Spinal cord (tissue), 10 donors: ENCODE measurements around the gene BTBD9. TPM values are rescaled to one million over a fixed set of nuclear protein-coding genes. Genes with fewer than 3 reads are reported as not detected.
A peak's percentile ranks its signal among the peaks of the same experiment; 100 is the strongest.

Experiments
- DNase-seq, 6 donors: peaks; one replicate each; pipeline versions ENCODE4 v3.0.0 to v3.0.0-alpha.2; 2013 to 2015; ENCODE audit warnings: low spot score in 6 of 6, low read depth in 4 of 6
- H3K27ac ChIP-seq: one replicate; pipeline ENCODE4 v1.5.1; 2013; ENCODE audit warnings: low read depth, low read length, control low read depth
- H3K27me3 ChIP-seq: one replicate; pipeline ENCODE4 v1.6.1; 2013; ENCODE audit warnings: low read length; ENCODE audit not compliant: control insufficient read depth, insufficient read depth
- H3K36me3 ChIP-seq: one replicate; pipeline ENCODE4 v1.6.1; 2013; ENCODE audit warnings: low read length; ENCODE audit not compliant: control insufficient read depth, insufficient read depth
- H3K4me1 ChIP-seq: one replicate; pipeline ENCODE4 v1.6.1; 2013; ENCODE audit warnings: low read length; ENCODE audit not compliant: control insufficient read depth, insufficient read depth
- H3K4me3 ChIP-seq: one replicate; pipeline ENCODE4 v1.5.1; 2013; ENCODE audit warnings: low read depth, low read length, control low read depth
- H3K9me3 ChIP-seq: one replicate; pipeline ENCODE4 v1.6.1; 2013; ENCODE audit warnings: low read length; ENCODE audit not compliant: control insufficient read depth, insufficient read depth
- WGBS: methylation state at CpG from one replicate; pipeline ENCODE4 v1.1.5; 2013; ENCODE audit warnings: missing lambda C conversion rate; ENCODE audit not compliant: insufficient coverage; 5-methylcytosine and 5-hydroxymethylcytosine counted together
- polyA plus RNA-seq, 2 donors: library from polyadenylated mRNA; unstranded; fragments of 120-200 nt; gene quantifications; one replicate each; pipeline ENCODE4 v1.2.1, GENCODE V29; 2013; ENCODE audit not compliant: insufficient read length in 2 of 2
- total RNA-seq, 2 donors: library from RNA; depleted of rRNA in 1 of 2; stranded (reverse); fragments of 120-200 nt in 1 of 2; fragments of >200 nt in 1 of 2; gene quantifications; one replicate each; pipeline versions ENCODE4 v1.2.3 to v1.2.4, GENCODE V29; 2013 to 2014
- donor health status: healthy.

BTBD9 gene
- total and polyA plus RNA-seq, 4 donors, result 14.6 to 38.6 (median 16.9) TPM

- no peak for DNase-seq
- Histone ChIP-seq H3K4me1 (peaks cover 46% of the 10 kb centered on the region), H3K27me3 (no peaks in the 10 kb centered on the region), H3K36me3 (no peaks in the 10 kb centered on the region), H3K27ac (peak overlapping the region; percentile 62), H3K4me3 (no peak overlapping the region), H3K9me3 (no peaks in the 10 kb centered on the region)
- WGBS, result no CpG with 5 or more reads among the region's 2 CpGs
Measured at GRCh38 chr6:38213251-38213658, 426.5 kb downstream of the BTBD9 start.

- Histone ChIP-seq H3K4me3 (no peak overlapping the region), H3K4me1 (peaks cover 50% of the 10 kb centered on the region), H3K27ac (peak overlapping the region; percentile 62), H3K36me3 (no peaks in the 10 kb centered on the region), H3K9me3 (no peaks in the 10 kb centered on the region), H3K27me3 (no peaks in the 10 kb centered on the region)
- DNase-seq, result peak in 2 of 6 donors; percentile 55 to 70
- 18% methylated on average over 2 of the region's 5 CpGs for WGBS
Measured at GRCh38 chr6:38212579-38212978, 427.1 kb downstream of the BTBD9 start.

- no peaks in the 10 kb centered on the region for H3K36me3 ChIP-seq
- H3K4me1 ChIP-seq, result peaks cover 54% of the 10 kb centered on the region
- no peaks in the 10 kb centered on the region for H3K9me3 ChIP-seq
- no peak overlapping the region for H3K4me3 ChIP-seq
- WGBS, result 100% methylated on average over 3 of the region's 3 CpGs
- no peak for DNase-seq
- H3K27me3 ChIP-seq, result no peaks in the 10 kb centered on the region
- H3K27ac ChIP-seq, result peak overlapping the region; percentile 62
Measured at GRCh38 chr6:38212116-38212515, 427.6 kb downstream of the BTBD9 start.

- Histone ChIP-seq H3K4me1 (peaks cover 48% of the 10 kb centered on the region), H3K4me3 (no peak overlapping the region), H3K36me3 (no peaks in the 10 kb centered on the region), H3K9me3 (no peaks in the 10 kb centered on the region), H3K27me3 (no peaks in the 10 kb centered on the region), H3K27ac (peak overlapping the region; percentile 69)
- peak in 2 of 6 donors; percentile 68 to 90 for DNase-seq
- WGBS, result 65% methylated on average over 5 of the region's 18 CpGs
Measured at GRCh38 chr6:38209371-38210260, 430.1 kb downstream of the BTBD9 start.

GRCh38 chr6:38208028-38208427 lies 431.7 kb downstream of the BTBD9 start:
- no peaks in the 10 kb centered on the region for H3K36me3 ChIP-seq
- WGBS, result 83% methylated on average over 7 of the region's 8 CpGs
- no peak overlapping the region for H3K27ac ChIP-seq
- peaks cover 36% of the 10 kb centered on the region for H3K4me1 ChIP-seq
- H3K27me3 ChIP-seq, result no peaks in the 10 kb centered on the region
- DNase-seq, result no peak
- no peaks in the 10 kb centered on the region for H3K9me3 ChIP-seq
- no peak overlapping the region for H3K4me3 ChIP-seq

GRCh38 chr6:38207375-38207774 lies 432.4 kb downstream of the BTBD9 start:
- no peak overlapping the region for H3K27ac ChIP-seq
- 83% methylated on average over 1 of the region's 4 CpGs for WGBS
- no peak for DNase-seq
- no peaks in the 10 kb centered on the region for H3K27me3 ChIP-seq
- H3K9me3 ChIP-seq, result no peaks in the 10 kb centered on the region
- H3K36me3 ChIP-seq, result no peaks in the 10 kb centered on the region
- H3K4me3 ChIP-seq, result no peak overlapping the region
- H3K4me1 ChIP-seq, result peaks cover 30% of the 10 kb centered on the region

GRCh38 chr6:38198219-38198618 lies 441.5 kb downstream of the BTBD9 start:
- Histone ChIP-seq H3K36me3 (no peaks in the 10 kb centered on the region), H3K27ac (no peak overlapping the region), H3K4me1 (peaks cover 8% of the 10 kb centered on the region), H3K4me3 (no peak overlapping the region), H3K9me3 (peaks cover 3% of the 10 kb centered on the region), H3K27me3 (no peaks in the 10 kb centered on the region)
- DNase-seq, result no peak
- 90% methylated on average over 8 of the region's 8 CpGs for WGBS

GRCh38 chr6:38195113-38195635 lies 444.6 kb downstream of the BTBD9 start:
- Histone ChIP-seq H3K27me3 (no peaks in the 10 kb centered on the region), H3K4me1 (peaks cover 16% of the 10 kb centered on the region), H3K27ac (no peak overlapping the region), H3K36me3 (peaks cover 4% of the 10 kb centered on the region), H3K9me3 (no peaks in the 10 kb centered on the region), H3K4me3 (no peak overlapping the region)
- DNase-seq, result no peak
- WGBS, result no CpG with 5 or more reads among the region's 5 CpGs

GRCh38 chr6:38194589-38194988 lies 445.1 kb downstream of the BTBD9 start:
- H3K36me3 ChIP-seq, result peaks cover 4% of the 10 kb centered on the region
- no peak overlapping the region for H3K4me3 ChIP-seq
- H3K27me3 ChIP-seq, result no peaks in the 10 kb centered on the region
- DNase-seq, result no peak
- H3K9me3 ChIP-seq, result no peaks in the 10 kb centered on the region
- no peak overlapping the region for H3K27ac ChIP-seq
- 100% methylated on average over 1 of the region's 7 CpGs for WGBS
- peaks cover 16% of the 10 kb centered on the region for H3K4me1 ChIP-seq

- Histone ChIP-seq H3K27ac (no peak overlapping the region), H3K9me3 (no peaks in the 10 kb centered on the region)
- 88% methylated on average over 2 of the region's 2 CpGs for WGBS
Measured at GRCh38 chr6:38194282-38194572, 445.5 kb downstream of the BTBD9 start.

More at GRCh38 chr6:38194282-38194572, 445.5 kb downstream of the BTBD9 start:
- Histone ChIP-seq H3K27me3 (no peaks in the 10 kb centered on the region), H3K36me3 (peaks cover 4% of the 10 kb centered on the region), H3K4me1 (peaks cover 16% of the 10 kb centered on the region), H3K4me3 (no peak overlapping the region)
- DNase-seq, result no peak
